ENCODE results near the gene PRH1. TPM values are rescaled to one million over a fixed set of nuclear protein-coding genes. Genes with fewer than 3 reads are reported as not detected.

PRH1 gene
- total and polyA plus RNA-seq, 2 of the 13 experiments (the other 11 are each of a cell fraction or from before 2014, with no cell fraction given) = 5.3 to 18.8 TPM

DNA sequence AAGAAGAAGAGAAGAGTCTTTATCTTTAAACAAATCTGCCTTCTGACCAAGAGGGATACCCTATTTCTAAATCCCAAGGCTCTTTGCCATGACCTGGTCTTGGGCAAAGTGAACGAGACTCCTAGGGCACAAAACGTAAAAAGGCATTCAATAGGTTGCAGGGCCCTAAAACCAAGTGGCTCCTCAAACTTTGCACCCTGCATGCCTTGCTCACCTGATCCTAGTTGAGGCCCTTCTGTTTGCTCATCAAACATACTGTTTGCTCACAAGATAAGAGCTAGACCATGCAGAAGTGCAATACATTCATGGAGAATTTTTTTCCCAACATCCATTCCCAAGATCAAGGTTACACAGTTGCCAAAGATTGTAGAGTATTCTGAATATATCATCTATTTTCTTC, 7.9 kb upstream of the PRH1 start (continued):
- peak; percentile 94 for TF ChIP-seq ZNF503 (CRISPR knock-in tag; IDR thresholded peaks at IDR 0.05)
- TF ChIP-seq, protein P1, sequence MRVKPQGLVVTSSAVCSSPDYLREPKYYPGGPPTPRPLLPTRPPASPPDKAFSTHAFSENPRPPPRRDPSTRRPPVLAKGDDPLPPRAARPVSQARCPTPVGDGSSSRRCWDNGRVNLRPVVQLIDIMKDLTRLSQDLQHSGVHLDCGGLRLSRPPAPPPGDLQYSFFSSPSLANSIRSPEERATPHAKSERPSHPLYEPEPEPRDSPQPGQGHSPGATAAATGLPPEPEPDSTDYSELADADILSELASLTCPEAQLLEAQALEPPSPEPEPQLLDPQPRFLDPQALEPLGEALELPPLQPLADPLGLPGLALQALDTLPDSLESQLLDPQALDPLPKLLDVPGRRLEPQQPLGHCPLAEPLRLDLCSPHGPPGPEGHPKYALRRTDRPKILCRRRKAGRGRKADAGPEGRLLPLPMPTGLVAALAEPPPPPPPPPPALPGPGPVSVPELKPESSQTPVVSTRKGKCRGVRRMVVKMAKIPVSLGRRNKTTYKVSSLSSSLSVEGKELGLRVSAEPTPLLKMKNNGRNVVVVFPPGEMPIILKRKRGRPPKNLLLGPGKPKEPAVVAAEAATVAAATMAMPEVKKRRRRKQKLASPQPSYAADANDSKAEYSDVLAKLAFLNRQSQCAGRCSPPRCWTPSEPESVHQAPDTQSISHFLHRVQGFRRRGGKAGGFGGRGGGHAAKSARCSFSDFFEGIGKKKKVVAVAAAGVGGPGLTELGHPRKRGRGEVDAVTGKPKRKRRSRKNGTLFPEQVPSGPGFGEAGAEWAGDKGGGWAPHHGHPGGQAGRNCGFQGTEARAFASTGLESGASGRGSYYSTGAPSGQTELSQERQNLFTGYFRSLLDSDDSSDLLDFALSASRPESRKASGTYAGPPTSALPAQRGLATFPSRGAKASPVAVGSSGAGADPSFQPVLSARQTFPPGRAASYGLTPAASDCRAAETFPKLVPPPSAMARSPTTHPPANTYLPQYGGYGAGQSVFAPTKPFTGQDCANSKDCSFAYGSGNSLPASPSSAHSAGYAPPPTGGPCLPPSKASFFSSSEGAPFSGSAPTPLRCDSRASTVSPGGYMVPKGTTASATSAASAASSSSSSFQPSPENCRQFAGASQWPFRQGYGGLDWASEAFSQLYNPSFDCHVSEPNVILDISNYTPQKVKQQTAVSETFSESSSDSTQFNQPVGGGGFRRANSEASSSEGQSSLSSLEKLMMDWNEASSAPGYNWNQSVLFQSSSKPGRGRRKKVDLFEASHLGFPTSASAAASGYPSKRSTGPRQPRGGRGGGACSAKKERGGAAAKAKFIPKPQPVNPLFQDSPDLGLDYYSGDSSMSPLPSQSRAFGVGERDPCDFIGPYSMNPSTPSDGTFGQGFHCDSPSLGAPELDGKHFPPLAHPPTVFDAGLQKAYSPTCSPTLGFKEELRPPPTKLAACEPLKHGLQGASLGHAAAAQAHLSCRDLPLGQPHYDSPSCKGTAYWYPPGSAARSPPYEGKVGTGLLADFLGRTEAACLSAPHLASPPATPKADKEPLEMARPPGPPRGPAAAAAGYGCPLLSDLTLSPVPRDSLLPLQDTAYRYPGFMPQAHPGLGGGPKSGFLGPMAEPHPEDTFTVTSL (CRISPR knock-in tag; IDR thresholded peaks at IDR 0.05; ENCODE audit: borderline replicate concordance) = peak; percentile 100
- no peak for TF ChIP-seq MXD3 (CRISPR knock-in tag; IDR thresholded peaks at IDR 0.05)
- peak; percentile 72 for TF ChIP-seq HIC2 (CRISPR knock-in tag; IDR thresholded peaks at IDR 0.05; ENCODE audit: low read depth)
- peak; percentile 96 for TF ChIP-seq ZNF772 (CRISPR knock-in tag; IDR thresholded peaks at IDR 0.05)
- TF ChIP-seq, protein P2, sequence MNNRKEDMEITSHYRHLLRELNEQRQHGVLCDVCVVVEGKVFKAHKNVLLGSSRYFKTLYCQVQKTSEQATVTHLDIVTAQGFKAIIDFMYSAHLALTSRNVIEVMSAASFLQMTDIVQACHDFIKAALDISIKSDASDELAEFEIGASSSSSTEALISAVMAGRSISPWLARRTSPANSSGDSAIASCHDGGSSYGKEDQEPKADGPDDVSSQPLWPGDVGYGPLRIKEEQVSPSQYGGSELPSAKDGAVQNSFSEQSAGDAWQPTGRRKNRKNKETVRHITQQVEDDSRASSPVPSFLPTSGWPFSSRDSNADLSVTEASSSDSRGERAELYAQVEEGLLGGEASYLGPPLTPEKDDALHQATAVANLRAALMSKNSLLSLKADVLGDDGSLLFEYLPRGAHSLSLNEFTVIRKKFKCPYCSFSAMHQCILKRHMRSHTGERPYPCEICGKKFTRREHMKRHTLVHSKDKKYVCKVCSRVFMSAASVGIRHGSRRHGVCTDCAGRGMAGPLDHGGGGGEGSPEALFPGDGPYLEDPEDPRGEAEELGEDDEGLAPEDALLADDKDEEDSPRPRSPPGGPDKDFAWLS (CRISPR knock-in tag; IDR thresholded peaks at IDR 0.05; ENCODE audit: borderline replicate concordance) = no peak
- peak; percentile 79 for TF ChIP-seq ZBTB33 (CRISPR knock-in tag; IDR thresholded peaks at IDR 0.05)
- peak; percentile 89; the same call in 1 of the 2 replicates for TF ChIP-seq ZNF691 (CRISPR knock-in tag; IDR thresholded peaks at IDR 0.05; ENCODE audit: borderline replicate concordance, low read depth)
- peak; percentile 90 for TF ChIP-seq PHF5A (CRISPR knock-in tag; IDR thresholded peaks at IDR 0.05; ENCODE audit: low read depth, unreplicated experiment)
- TF ChIP-seq GLI4 (CRISPR knock-in tag; IDR thresholded peaks at IDR 0.05; ENCODE audit: borderline replicate concordance) = no peak
- peak; percentile 95 for TF ChIP-seq IRF2 (CRISPR knock-in tag; IDR thresholded peaks at IDR 0.05)
